ENCODE data around the gene EDN1.

- TF ChIP-seq, protein P1, sequence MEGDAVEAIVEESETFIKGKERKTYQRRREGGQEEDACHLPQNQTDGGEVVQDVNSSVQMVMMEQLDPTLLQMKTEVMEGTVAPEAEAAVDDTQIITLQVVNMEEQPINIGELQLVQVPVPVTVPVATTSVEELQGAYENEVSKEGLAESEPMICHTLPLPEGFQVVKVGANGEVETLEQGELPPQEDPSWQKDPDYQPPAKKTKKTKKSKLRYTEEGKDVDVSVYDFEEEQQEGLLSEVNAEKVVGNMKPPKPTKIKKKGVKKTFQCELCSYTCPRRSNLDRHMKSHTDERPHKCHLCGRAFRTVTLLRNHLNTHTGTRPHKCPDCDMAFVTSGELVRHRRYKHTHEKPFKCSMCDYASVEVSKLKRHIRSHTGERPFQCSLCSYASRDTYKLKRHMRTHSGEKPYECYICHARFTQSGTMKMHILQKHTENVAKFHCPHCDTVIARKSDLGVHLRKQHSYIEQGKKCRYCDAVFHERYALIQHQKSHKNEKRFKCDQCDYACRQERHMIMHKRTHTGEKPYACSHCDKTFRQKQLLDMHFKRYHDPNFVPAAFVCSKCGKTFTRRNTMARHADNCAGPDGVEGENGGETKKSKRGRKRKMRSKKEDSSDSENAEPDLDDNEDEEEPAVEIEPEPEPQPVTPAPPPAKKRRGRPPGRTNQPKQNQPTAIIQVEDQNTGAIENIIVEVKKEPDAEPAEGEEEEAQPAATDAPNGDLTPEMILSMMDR (IDR thresholded peaks at IDR 0.05; ENCODE audit: low read depth, low read length) = no peak
- TF ChIP-seq MYC (IDR thresholded peaks at IDR 0.05; ENCODE audit: low read depth, low read length) = no peak
Measured at GRCh38 chr6:12318749-12319148, 28.6 kb downstream of the EDN1 start.

All from NB4 (cell line).